ENCODE results near the gene PTPRN2. TPM values are rescaled to one million over a fixed set of nuclear protein-coding genes. Genes with fewer than 3 reads are reported as not detected.
"Not testable (repeated sequence)": the region's sequence is repeated elsewhere in the genome, so short reads cannot be mapped to it uniquely, and the experiment has no call there.

The PTPRN2 gene
- polyA plus RNA-seq, 1 of the 3 experiments (the other 2 are of a cell fraction): 4.0 TPM

DNA sequence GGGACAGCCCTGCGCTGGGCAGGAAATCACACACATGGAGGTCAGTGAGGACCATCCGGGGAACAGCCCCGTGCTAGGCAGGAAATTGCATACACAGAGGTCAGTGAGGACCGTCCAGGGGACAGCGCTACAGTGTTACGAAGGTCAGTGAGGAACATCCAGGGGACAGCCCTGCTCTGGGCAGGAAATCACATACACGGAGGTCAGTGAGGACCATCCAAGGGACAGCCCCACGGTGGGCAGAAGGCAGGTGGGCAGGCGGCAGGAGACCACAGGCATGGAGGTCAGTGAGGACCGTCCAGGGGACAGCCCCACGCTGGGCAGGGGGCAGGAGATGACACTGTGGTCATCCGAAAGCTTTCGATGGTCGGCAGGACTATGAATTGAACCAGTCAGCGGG is 79.7 kb downstream of the PTPRN2 start:
- Histone ChIP-seq H3K9me2 (no peaks in the 10 kb centered on the region), H3K27ac (ENCODE audit: low read depth in 2 of 2, low read length in 1 of 2) (no peak overlapping the region), H2AFZ (ENCODE audit: low read depth) (no peak overlapping the region), H3K9me3 (peaks cover 3% of the 10 kb centered on the region; the same call in 1 of the 2 replicates), H3F3A (replicated peaks; ENCODE audit: insufficient read depth) (no peaks in the 10 kb centered on the region), H3K4me1 (ENCODE audit: control insufficient read depth in 1 of 2, insufficient read depth in 2 of 2, low read depth in 1 of 2, low read length in 1 of 2) (no peaks in the 10 kb centered on the region), H3K27me3 (ENCODE audit: insufficient read depth) (no peaks in the 10 kb centered on the region), H3K9ac (no peak overlapping the region), H3K79me2 (ENCODE audit: insufficient read depth) (no peaks in the 10 kb centered on the region), H4K20me1 (ENCODE audit: insufficient read depth) (no peaks in the 10 kb centered on the region), H3K4me2 (no peak overlapping the region), H3K4me3 (ENCODE audit: low read depth in 2 of 2, low read length in 1 of 2) (no peak overlapping the region), H3K36me3 (replicated peaks in 1 of 2; ENCODE audit: control insufficient read depth in 1 of 2, insufficient read depth in 2 of 2, low read length in 1 of 2) (no peaks in the 10 kb centered on the region)
- POLR2A ChIA-PET: no interaction called here
- CTCF ChIA-PET: no interaction called here
- TF ChIP-seq GATA2 (CRISPR knock-in tag; IDR thresholded peaks at IDR 0.05) (no peak), RXRA (IDR thresholded peaks at IDR 0.05; ENCODE audit: borderline replicate concordance, low read depth) (no peak), RCOR1 (IDR thresholded peaks at IDR 0.05; ENCODE audit: low read length) (no peak), RAD21 (IDR thresholded peaks at IDR 0.05; ENCODE audit: low read length) (no peak), ELF1 (IDR thresholded peaks at IDR 0.05) (no peak), YY1 (IDR thresholded peaks at IDR 0.05; ENCODE audit: low read depth) (no peak), SMC3 (IDR thresholded peaks at IDR 0.05; ENCODE audit: low read depth, low read length) (no peak), NFIC (IDR thresholded peaks at IDR 0.05; ENCODE audit: borderline replicate concordance) (no peak), RFX5 (IDR thresholded peaks at IDR 0.05; ENCODE audit: low read length) (no peak), NRF1 (IDR thresholded peaks at IDR 0.05; ENCODE audit: low read depth, low read length) (no peak), FOSL2 (IDR thresholded peaks at IDR 0.05; ENCODE audit: borderline replicate concordance, low read depth) (no peak)
- TF ChIP-seq, protein P1, sequence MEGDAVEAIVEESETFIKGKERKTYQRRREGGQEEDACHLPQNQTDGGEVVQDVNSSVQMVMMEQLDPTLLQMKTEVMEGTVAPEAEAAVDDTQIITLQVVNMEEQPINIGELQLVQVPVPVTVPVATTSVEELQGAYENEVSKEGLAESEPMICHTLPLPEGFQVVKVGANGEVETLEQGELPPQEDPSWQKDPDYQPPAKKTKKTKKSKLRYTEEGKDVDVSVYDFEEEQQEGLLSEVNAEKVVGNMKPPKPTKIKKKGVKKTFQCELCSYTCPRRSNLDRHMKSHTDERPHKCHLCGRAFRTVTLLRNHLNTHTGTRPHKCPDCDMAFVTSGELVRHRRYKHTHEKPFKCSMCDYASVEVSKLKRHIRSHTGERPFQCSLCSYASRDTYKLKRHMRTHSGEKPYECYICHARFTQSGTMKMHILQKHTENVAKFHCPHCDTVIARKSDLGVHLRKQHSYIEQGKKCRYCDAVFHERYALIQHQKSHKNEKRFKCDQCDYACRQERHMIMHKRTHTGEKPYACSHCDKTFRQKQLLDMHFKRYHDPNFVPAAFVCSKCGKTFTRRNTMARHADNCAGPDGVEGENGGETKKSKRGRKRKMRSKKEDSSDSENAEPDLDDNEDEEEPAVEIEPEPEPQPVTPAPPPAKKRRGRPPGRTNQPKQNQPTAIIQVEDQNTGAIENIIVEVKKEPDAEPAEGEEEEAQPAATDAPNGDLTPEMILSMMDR (IDR thresholded peaks at IDR 0.05): no peak
- TF ChIP-seq, protein P2, sequence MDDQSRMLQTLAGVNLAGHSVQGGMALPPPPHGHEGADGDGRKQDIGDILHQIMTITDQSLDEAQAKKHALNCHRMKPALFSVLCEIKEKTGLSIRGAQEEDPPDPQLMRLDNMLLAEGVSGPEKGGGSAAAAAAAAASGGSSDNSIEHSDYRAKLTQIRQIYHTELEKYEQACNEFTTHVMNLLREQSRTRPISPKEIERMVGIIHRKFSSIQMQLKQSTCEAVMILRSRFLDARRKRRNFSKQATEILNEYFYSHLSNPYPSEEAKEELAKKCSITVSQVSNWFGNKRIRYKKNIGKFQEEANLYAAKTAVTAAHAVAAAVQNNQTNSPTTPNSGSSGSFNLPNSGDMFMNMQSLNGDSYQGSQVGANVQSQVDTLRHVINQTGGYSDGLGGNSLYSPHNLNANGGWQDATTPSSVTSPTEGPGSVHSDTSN (IDR thresholded peaks at IDR 0.05): no peak
- TF ChIP-seq, protein P3, sequence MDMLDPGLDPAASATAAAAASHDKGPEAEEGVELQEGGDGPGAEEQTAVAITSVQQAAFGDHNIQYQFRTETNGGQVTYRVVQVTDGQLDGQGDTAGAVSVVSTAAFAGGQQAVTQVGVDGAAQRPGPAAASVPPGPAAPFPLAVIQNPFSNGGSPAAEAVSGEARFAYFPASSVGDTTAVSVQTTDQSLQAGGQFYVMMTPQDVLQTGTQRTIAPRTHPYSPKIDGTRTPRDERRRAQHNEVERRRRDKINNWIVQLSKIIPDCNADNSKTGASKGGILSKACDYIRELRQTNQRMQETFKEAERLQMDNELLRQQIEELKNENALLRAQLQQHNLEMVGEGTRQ (IDR thresholded peaks at IDR 0.05; ENCODE audit: borderline replicate concordance, low read depth, low read length): no peak
- TF ChIP-seq, protein P4, sequence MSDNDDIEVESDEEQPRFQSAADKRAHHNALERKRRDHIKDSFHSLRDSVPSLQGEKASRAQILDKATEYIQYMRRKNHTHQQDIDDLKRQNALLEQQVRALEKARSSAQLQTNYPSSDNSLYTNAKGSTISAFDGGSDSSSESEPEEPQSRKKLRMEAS (IDR thresholded peaks at IDR 0.05; ENCODE audit: low read depth): no peak
- 72% methylated on average over 15 of the region's 15 CpGs for WGBS (ENCODE audit: low lambda C conversion rate)
- no peak for DNase-seq

DNA sequence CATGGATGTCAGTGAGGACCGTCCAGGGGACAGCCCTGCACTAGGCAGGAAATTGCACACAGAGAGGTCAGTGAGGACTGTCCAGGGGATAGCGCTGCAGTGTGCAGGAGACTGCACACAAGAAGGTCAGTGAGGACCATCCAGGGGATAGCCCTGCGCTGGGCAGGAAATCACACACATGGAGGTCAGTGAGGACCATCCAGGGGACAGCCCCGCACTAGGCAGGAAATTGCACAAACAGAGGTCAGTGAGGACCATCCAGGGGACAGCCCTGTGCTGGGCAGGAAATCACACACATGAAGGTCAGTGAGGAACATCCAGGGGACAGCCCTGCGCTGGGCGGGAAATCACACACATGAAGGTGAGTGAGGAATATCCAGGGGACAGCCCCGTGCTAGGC is 80.4 kb downstream of the PTPRN2 start:
- H3K27ac ChIP-seq (ENCODE audit: low read depth in 2 of 2, low read length in 1 of 2); DNase-seq; H3K4me1 ChIP-seq (ENCODE audit: control insufficient read depth in 1 of 2, insufficient read depth in 2 of 2, low read depth in 1 of 2, low read length in 1 of 2); H3K4me3 ChIP-seq (ENCODE audit: low read depth in 2 of 2, low read length in 1 of 2); H3K9ac ChIP-seq; H4K20me1 ChIP-seq (ENCODE audit: insufficient read depth); H3K36me3 ChIP-seq (replicated peaks in 1 of 2; ENCODE audit: control insufficient read depth in 1 of 2, insufficient read depth in 2 of 2, low read length in 1 of 2); H3K9me3 ChIP-seq; H3K79me2 ChIP-seq (ENCODE audit: insufficient read depth); H3K27me3 ChIP-seq (ENCODE audit: insufficient read depth); POLR2A ChIA-PET; H2AFZ ChIP-seq (ENCODE audit: low read depth); H3F3A ChIP-seq (replicated peaks; ENCODE audit: insufficient read depth); H3K4me2 ChIP-seq; H3K9me2 ChIP-seq: not testable (repeated sequence)
- whole genome bisulfite sequencing (ENCODE audit: low lambda C conversion rate): 61% methylated on average over 7 of the region's 7 CpGs
- CTCF ChIA-PET: interaction anchor here (0.6 kb wide), 1 partner anchor 821 kb away, joined by 3 read pairs; no protein-coding TSS in a partner anchor
